Lower lobe of right lung (tissue), 2 donors: ENCODE measurements around the gene LAPTM5. TPM values are rescaled to one million over a fixed set of nuclear protein-coding genes. Genes with fewer than 3 reads are reported as not detected.
A peak's percentile ranks its signal among the peaks of the same experiment; 100 is the strongest.

Experiments
- ATAC-seq, 2 donors: fragments of 200-7000 bp; cut with Tn5 transposase; one replicate each; pipeline ENCODE4 v1.9.1; 2020 to 2022; ENCODE audit warnings: mild to moderate bottlenecking in 2 of 2, moderate library complexity in 2 of 2
- DNase-seq: peaks from one replicate; pipeline ENCODE4 v3.0.0-alpha.2; 2020
- H3K27ac ChIP-seq: fragments of 200-600 bp; one replicate; pipeline ENCODE4 v1.8.0; 2022
- H3K27me3 ChIP-seq: fragments of 200-600 bp; one replicate; pipeline ENCODE4 v1.8.0; 2022; ENCODE audit warnings: low read depth
- H3K36me3 ChIP-seq: fragments of 200-600 bp; one replicate; pipeline ENCODE4 v1.8.0; 2022; ENCODE audit warnings: mild to moderate bottlenecking
- H3K4me1 ChIP-seq: fragments of 200-600 bp; one replicate; pipeline ENCODE4 v1.8.0; 2022
- H3K4me3 ChIP-seq: fragments of 200-600 bp; one replicate; pipeline ENCODE4 v1.8.0; 2022; ENCODE audit warnings: mild to moderate bottlenecking
- H3K9me3 ChIP-seq: fragments of 200-600 bp; one replicate; pipeline ENCODE4 v1.8.0; 2022
- intact Hi-C: fragments of 100-400 bp; cut with DNase I; formaldehyde crosslinking; loops from one replicate; pipeline ENCODE4 v1.11.0; 2022
- total RNA-seq: library from RNA; stranded (reverse); fragmentation: NEBNext Ultra II Directional; extraction: Animal tissue kit (Norgen Biotek cat#: 25700); gene quantifications from one replicate; pipeline ENCODE4 v1.2.1, GENCODE V29; 2021
- TF ChIP-seq, protein P1 (sequence below): fragments of 200-600 bp; IDR thresholded peaks from one replicate; pipeline ENCODE4 v1.8.0; 2022; ENCODE audit warnings: antibody characterized with exemption, mild to moderate bottlenecking
- donor health status: DM: no; HTN: yes; CAD: no; lungs with severe emphysema.

The LAPTM5 gene
- total RNA-seq, 1 donor from 2014 or later, result 544 TPM

GRCh38 chr1:30738715-30739559, 18.6 kb downstream of the LAPTM5 start:
- Histone ChIP-seq H3K27me3 (no peaks in the 10 kb centered on the region), H3K9me3 (no peaks in the 10 kb centered on the region), H3K36me3 (peaks cover 75% of the 10 kb centered on the region), H3K4me3 (no peak overlapping the region), H3K4me1 (peaks cover 24% of the 10 kb centered on the region), H3K27ac (no peak overlapping the region)
- TF ChIP-seq, protein P1, sequence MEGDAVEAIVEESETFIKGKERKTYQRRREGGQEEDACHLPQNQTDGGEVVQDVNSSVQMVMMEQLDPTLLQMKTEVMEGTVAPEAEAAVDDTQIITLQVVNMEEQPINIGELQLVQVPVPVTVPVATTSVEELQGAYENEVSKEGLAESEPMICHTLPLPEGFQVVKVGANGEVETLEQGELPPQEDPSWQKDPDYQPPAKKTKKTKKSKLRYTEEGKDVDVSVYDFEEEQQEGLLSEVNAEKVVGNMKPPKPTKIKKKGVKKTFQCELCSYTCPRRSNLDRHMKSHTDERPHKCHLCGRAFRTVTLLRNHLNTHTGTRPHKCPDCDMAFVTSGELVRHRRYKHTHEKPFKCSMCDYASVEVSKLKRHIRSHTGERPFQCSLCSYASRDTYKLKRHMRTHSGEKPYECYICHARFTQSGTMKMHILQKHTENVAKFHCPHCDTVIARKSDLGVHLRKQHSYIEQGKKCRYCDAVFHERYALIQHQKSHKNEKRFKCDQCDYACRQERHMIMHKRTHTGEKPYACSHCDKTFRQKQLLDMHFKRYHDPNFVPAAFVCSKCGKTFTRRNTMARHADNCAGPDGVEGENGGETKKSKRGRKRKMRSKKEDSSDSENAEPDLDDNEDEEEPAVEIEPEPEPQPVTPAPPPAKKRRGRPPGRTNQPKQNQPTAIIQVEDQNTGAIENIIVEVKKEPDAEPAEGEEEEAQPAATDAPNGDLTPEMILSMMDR, result no peak
- ATAC-seq, result no peak
- intact Hi-C loops, result no loop called here
- no peak for DNase-seq

DNA sequence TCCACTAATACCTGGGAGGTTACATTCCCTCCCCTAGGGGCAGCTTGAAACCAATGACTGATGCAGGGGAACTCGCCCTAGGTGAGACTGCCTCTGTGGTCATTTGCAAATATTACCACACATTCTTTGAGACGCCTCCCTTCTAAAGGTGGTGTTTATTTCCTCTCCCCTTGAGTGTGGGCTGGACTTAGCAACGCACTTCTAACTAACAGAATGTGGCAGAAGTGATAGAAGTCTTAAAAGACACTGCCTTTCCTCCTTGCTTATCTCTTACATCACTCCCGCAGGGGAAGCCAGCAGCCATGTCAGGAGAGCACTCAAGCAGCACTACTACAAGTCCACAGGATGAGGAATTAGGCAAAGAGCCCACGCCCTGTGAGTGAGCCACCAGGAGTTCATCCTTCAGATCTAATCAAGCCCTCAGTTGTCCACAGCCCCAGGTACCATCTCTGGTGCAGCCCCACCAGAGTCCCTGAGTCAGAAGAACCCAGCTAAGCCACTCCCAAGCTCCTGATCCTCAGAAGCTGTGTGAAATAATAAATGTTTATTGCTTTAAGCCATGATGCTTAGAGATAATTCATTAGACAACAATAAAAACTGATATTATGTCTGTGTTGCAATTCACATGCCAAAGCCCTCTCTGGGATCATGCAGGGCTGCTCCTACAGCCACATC, 19.4 kb downstream of the LAPTM5 start:
- intact Hi-C loops, result no loop called here
- H3K9me3 ChIP-seq, result no peaks in the 10 kb centered on the region
- DNase-seq (no peak), ATAC-seq (no peak)
- peaks cover 17% of the 10 kb centered on the region for H3K4me1 ChIP-seq
- H3K4me3 ChIP-seq, result no peak overlapping the region
- H3K27me3 ChIP-seq, result no peaks in the 10 kb centered on the region
- TF ChIP-seq, protein P1, result no peak
- peaks cover 82% of the 10 kb centered on the region for H3K36me3 ChIP-seq
- no peak overlapping the region for H3K27ac ChIP-seq

- Histone ChIP-seq H3K4me3 (no peak overlapping the region), H3K4me1 (peaks cover 10% of the 10 kb centered on the region), H3K9me3 (no peaks in the 10 kb centered on the region), H3K36me3 (peaks cover 84% of the 10 kb centered on the region), H3K27me3 (no peaks in the 10 kb centered on the region), H3K27ac (no peak overlapping the region)
- intact Hi-C loops, result no loop called here
- TF ChIP-seq, protein P1, result no peak
- no peak for DNase-seq
- no peak for ATAC-seq
These were observed 20.1 kb downstream of the LAPTM5 start for GRCh38 chr1:30737357-30738039.

GRCh38 chr1:30735668-30736498, 21.7 kb downstream of the LAPTM5 start:
- intact Hi-C loops, result no loop called here
- Histone ChIP-seq H3K4me1 (peaks cover 1% of the 10 kb centered on the region), H3K36me3 (peaks cover 72% of the 10 kb centered on the region), H3K27ac (no peak overlapping the region), H3K27me3 (no peaks in the 10 kb centered on the region), H3K4me3 (no peak overlapping the region), H3K9me3 (no peaks in the 10 kb centered on the region)
- no peak for DNase-seq
- TF ChIP-seq, protein P1, result no peak
- ATAC-seq, result no peak

- peak; percentile 32 to 53 for ATAC-seq
- TF ChIP-seq, protein P1, result no peak
- Histone ChIP-seq H3K27ac (no peak overlapping the region), H3K4me1 (peaks cover 3% of the 10 kb centered on the region), H3K27me3 (no peaks in the 10 kb centered on the region), H3K36me3 (peaks cover 68% of the 10 kb centered on the region), H3K9me3 (no peaks in the 10 kb centered on the region), H3K4me3 (no peak overlapping the region)
- intact Hi-C loops, result no loop called here
- DNase-seq, result no peak
These were observed 22.4 kb downstream of the LAPTM5 start for GRCh38 chr1:30735124-30735523.
